GM20000 (cell line): ENCODE measurements around the gene GLT6D1.
"Not testable (repeated sequence)": the region's sequence is repeated elsewhere in the genome, so short reads cannot be mapped to it uniquely, and the experiment has no call there.

Experiments
- DNase-seq: peaks from one replicate; pipeline ENCODE4 v3.0.0; 2012; ENCODE audit warnings: low spot score
- CTCF ChIP-seq: IDR thresholded peaks from 2 replicates; pipeline ENCODE4 v1.5.1; 2012; ENCODE audit warnings: mild to moderate bottlenecking, control low read depth; ENCODE audit errors: extremely low read depth, missing control alignments

Gene GLT6D1

GRCh38 chr9:135670721-135671590, 31.6 kb upstream of the GLT6D1 start:
- no peak for DNase-seq

GRCh38 chr9:135669616-135670285, 30.4 kb upstream of the GLT6D1 start:
- no peak for TF ChIP-seq CTCF
- peak; percentile 14 for DNase-seq

More at GRCh38 chr9:135670721-135671590, 31.6 kb upstream of the GLT6D1 start:
- TF ChIP-seq CTCF, result no peak

GRCh38 chr9:135669018-135669417, 29.7 kb upstream of the GLT6D1 start:
- DNase-seq, result not testable (repeated sequence)

GRCh38 chr9:135667463-135668001, 28.2 kb upstream of the GLT6D1 start:
- DNase-seq, result peak; percentile 4
- no peak for TF ChIP-seq CTCF

GRCh38 chr9:135666534-135667462, 27.5 kb upstream of the GLT6D1 start:
- peak; percentile 4 for DNase-seq
- no peak for TF ChIP-seq CTCF

- TF ChIP-seq CTCF, result no peak
- DNase-seq, result peak; percentile 4
Measured at GRCh38 chr9:135665795-135666189, 26.5 kb upstream of the GLT6D1 start.

- TF ChIP-seq CTCF, result no peak
- no peak for DNase-seq
Measured at GRCh38 chr9:135664801-135665794, 25.8 kb upstream of the GLT6D1 start.
